GM21737 (cell line): ENCODE measurements around the gene ENPP7.

Experiments
- ATAC-seq: cut with Tn5 transposase; IDR thresholded peaks from one replicate; pipeline ENCODE4 v1.9.1; 2021; ENCODE audit warnings: mild to moderate bottlenecking, moderate library complexity; ENCODE audit not compliant: unreplicated experiment

The ENPP7 gene

DNA sequence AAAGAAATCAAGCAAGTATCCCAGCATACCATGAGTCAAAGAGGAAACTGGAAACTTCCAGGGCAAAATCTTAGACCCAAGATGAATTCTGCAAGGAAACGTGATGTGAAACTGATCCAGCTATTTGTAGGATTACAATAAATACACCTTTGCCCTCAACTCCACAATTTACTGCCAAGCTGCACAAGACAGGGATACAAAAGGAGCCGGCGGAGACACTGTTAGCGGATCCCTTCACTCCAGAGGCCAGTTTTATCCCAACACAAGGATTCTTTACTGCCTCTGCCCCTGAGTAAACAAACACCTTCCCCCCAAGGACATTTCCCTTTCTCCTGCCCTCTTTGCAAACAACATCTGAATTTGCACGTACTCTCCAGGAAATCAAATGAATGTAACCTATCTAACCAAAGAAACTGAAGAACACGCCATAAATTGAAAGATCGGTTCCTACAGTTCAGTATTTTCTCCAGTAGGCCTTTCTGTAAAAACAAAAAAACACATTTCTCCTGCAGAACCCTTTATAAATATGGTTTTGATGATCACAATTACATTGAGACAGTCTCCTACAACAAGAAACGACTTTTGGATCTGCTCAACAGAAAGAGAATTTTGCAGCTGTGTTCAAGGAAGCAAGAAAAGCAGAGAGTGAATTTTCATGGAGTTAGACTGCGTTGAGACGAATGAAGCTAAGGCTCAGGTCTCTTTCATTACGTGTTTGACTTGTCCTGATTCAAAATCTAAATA is 45.8 kb downstream of the ENPP7 start:
- ATAC-seq: no peak

DNA sequence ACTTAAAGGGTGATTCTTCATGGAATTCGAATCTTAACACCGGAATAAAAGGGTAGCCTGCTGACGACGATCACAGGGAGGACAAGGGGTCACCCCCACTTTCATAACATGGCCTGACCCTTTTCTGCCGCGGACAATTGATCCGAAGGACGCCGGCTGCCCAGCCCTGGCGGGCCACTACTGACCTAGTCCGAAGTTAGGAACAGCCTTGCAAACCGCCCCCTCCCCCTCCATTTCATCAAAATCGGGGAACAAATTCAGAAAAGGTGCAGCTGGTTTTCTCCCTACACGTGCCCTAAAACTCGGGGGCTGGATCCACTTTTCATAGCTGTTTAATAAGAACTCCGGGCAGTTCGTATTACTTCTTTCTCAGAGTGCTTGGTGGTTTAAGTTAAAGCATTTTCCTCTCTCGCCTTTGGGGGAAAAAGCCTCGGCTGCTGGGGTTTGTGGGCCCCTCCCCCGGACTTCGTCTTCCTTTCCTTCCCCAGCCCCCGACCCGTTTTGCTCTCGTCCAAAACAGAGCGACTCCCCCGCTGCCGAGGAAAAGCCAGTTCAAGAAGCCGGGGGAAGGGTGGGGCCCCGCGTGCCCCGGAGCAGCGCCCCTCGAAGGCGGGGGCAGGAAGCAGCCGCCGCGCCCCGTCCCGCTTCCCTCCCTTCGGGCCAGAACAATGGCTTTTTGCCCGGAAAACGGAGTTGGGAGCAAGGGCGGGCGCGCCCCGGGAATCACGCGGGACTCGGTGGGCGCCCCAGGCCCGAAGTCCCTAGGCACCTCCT is 46.6 kb downstream of the ENPP7 start:
- no peak for ATAC-seq

DNA sequence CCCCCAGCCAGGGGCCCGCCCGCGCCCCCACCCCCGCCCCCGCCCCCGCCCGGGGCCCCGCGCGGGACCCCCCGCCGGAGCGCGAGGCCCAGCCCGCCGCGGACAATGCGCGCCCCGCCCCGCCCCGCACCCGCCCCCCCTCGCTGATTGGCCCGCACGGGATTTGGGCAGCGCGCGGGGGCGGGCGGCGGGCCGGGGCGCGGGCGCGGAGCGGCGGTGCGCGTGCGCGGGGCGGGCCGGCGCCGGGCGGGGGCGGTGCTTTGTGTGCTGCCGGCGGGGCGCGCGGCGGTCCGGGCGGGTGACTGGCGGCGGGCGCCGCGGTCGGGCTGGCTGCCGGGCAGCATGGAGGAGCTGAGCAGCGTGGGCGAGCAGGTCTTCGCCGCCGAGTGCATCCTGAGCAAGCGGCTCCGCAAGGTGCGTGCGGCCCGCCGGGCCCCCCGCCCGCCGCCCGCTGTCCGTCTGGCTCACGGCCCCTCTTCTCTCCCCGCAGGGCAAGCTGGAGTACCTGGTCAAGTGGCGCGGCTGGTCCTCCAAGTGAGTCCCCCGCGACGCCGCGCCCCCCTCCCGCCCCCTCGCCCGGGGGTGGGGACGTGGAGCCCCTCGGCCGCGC is 47.3 kb downstream of the ENPP7 start, which contains the start of gene CBX2:
TSS of gene CBX2 (plus strand) at position 255 of the 610 bp plus-strand sequence. CDS start at position 343, 88 bp downstream.
- peak; percentile 54 for ATAC-seq

DNA sequence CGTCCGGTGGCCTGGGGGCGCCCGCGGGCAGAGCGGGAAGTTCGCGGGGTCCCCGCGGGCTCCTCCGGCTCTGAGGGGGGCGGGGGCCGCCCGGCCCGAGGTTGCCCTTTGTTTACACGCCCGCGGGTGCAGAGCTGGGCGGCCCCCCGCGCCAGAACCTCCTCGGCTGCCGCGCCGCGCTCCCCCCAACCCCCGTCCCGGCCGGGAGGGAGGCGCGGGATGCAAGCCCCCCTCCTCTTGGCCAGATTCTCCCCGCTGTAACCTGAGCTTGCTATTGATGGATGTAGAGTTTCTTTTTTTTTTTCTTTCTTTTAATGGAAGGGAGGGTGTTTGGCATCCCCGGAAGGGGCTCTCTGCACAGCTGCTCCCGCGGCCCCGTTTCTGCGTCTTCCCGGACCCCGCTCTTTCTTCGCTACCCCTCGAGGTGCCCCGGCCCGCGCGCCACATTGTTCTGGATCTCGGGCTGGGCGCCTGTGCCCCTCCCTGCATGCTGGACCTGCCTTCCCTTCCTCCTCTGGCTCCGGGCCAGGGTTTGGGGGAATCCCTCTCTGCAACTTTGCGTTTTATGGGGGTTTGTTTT is 47.9 kb downstream of the ENPP7 start:
- no peak for ATAC-seq

DNA sequence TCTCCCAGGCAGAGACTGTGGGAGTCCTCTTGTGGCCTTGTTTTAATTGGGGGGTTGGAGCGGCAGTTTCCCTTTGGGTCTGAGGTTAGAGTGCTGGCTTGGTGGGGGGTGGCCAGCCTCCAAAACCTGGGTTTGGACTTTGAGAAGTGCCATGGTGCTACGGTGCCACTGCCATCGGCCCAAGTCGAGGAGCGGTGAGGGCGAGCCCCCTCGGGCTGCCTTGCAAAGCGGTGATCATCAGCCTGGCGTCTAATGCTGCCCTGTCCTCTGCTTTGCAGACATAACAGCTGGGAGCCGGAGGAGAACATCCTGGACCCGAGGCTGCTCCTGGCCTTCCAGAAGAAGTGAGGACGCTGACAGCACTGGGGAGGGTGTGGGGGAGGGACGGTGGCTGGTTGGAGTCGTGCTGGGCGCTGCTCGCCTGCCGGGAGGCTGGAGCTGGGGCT is 48.4 kb downstream of the ENPP7 start:
- no peak for ATAC-seq

DNA sequence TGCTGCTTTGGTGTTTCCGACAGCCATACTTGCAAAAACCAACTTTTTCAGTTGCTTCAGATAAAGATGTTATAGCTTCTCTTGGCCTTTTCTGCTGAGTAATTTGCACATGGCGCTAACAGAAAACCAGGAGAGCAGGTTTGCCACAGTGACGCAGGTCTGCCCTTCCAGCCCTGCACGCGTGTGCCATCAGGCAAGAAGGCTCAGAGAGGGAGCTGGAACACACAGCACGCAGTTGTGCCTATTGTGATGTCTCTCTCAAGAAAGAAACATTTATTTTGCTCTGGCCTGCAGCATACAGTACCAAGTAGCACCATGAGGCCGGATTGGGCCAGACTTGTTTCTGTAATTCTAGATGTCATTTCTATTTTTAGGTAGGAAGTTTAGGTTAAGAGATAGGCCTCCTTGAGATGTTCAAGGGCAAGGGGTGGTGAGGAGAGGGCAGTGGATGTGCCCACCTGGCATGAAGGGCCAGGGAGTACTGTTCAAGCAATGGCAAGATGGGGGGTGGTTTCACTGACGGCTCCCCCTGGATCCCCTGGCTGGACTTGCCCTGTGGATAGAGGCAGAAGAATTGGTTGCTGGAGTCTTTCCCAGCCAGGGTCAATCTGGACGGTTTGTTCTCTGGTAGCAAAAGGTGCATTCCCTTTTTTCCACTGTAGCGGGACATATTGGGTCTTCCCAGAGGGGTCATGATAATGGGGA is 49.1 kb downstream of the ENPP7 start:
- ATAC-seq: no peak

DNA sequence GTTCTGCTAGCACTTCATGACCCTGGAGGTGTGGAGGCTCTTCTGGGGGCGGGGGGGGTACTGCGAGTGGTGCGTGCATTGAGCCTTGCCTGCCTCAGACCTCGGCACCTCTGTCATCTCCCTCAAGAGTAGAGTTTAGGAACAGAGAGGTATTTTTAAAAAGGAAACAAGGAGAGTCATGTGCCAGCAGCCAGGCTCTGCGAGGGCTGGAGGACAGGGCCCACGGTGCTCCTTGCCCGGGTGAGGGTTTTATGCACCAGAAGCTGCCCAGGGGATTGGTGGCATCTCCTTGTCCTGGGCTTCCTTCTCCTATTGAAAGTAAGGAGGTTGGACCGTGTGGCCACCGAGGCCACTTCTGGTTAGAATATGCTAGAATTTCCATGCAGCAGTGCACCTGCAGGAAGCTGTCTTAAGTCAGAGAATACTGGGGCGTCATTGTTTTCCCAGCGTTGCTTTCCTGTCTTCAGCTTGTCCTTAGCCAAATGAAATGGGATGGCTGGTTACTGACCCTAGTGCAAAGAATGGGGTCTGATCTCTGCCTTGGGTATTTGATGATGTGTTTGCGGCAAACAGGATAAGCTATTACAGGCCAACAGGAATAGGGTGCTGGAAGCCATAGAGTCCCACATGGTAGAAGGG is 50.4 kb downstream of the ENPP7 start:
- no peak for ATAC-seq

DNA sequence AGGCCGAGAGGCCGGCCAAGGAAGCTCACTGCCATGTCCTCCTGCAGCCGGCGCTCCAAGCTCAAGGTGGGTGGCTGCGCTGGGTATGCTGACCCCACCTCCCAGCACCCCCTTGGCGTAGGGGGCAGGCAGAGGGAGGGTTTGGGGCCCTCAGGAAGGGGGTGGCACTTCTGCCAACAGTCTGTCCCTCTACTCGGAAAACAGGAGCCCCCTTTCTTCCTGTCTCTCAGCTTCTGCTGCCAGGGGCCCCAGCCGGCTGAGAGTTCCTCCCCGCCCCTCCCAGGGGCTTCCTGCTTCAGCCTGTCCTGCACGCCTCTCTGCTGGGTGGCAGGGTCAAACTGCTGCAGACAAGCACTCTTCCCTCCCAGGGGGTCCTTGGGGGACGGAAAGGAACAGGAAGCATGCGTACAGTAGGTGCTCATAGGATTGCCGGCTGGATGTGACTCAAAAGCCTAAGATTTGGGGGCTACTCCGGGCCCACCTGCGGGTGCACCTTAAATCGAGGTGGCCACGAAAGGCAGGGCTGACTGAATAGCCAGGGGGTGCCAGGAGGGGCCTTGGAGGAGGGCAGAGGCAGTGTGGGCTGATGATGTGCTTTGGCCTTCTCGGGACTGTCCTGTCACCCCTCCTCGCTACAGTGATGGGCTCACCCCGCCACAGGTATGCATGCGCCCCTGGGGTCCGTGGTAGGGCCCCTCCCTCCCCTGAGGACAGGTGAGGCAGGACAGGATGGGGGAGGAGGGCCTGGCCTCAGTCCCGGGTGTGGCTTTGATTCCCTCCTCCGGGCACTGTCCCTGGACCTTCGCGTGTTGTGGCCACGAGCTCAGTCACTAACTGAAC is 51.2 kb downstream of the ENPP7 start:
- no peak for ATAC-seq

DNA sequence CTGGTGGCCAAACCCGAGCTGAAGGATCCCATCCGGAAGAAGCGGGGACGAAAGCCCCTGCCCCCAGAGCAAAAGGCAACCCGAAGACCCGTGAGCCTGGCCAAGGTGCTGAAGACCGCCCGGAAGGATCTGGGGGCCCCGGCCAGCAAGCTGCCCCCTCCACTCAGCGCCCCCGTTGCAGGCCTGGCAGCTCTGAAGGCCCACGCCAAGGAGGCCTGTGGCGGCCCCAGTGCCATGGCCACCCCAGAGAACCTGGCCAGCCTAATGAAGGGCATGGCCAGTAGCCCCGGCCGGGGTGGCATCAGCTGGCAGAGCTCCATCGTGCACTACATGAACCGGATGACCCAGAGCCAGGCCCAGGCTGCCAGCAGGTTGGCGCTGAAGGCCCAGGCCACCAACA is 53.1 kb downstream of the ENPP7 start:
- no peak for ATAC-seq

DNA sequence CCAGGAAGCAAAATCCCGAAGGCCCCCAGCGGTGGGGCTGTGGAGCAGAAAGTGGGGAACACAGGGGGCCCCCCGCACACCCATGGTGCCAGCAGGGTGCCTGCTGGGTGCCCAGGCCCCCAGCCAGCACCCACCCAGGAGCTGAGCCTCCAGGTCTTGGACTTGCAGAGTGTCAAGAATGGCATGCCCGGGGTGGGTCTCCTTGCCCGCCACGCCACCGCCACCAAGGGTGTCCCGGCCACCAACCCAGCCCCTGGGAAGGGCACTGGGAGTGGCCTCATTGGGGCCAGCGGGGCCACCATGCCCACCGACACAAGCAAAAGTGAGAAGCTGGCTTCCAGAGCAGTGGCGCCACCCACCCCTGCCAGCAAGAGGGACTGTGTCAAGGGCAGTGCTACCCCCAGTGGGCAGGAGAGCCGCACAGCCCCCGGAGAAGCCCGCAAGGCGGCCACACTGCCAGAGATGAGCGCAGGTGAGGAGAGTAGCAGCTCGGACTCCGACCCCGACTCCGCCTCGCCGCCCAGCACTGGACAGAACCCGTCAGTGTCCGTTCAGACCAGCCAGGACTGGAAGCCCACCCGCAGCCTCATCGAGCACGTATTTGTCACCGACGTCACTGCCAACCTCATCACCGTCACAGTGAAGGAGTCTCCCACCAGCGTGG is 53.7 kb downstream of the ENPP7 start:
- no peak for ATAC-seq

DNA sequence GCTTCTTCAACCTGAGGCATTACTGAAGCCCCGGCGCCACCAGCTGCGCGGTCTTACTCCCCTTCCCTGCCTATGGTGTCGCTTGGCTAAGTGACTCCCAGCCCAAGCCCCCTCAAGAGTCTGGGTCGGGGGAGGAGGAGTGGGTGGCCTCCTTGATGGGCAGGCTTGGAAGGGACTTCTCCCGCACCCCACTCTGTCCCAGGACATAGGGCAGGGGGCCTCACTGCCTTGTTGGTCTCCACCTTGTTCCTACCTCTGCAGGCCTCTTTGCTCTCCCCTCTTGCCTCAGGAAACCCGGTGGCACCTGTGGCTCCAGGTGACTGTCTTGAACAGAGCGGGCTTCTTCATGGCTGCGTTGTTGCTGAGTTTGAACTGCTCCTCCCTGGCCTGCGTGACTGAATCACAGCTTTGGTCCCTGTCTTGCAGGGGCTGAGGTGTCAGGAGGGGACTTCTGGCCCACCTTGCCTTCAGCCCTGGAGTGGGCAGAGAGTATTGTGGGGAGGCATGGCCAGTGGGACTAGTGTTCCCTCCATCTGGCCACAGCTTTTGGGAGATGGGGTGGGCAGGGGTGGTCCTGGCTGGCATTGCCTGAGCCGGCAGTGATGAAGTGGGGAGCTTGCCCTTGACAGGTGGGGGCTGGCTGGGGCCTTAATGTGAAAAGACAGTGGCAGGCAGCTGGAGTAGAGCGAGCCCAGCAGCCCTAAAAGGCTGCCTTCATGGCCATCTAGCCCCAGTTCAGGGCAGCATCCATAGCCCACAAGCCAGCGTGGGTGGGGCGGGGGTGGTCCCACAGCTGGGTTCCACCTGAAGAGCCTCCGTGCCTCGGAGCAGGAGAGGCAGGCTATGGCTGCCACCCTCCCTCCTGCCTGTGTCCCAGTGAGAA is 54.5 kb downstream of the ENPP7 start:
- ATAC-seq: no peak

DNA sequence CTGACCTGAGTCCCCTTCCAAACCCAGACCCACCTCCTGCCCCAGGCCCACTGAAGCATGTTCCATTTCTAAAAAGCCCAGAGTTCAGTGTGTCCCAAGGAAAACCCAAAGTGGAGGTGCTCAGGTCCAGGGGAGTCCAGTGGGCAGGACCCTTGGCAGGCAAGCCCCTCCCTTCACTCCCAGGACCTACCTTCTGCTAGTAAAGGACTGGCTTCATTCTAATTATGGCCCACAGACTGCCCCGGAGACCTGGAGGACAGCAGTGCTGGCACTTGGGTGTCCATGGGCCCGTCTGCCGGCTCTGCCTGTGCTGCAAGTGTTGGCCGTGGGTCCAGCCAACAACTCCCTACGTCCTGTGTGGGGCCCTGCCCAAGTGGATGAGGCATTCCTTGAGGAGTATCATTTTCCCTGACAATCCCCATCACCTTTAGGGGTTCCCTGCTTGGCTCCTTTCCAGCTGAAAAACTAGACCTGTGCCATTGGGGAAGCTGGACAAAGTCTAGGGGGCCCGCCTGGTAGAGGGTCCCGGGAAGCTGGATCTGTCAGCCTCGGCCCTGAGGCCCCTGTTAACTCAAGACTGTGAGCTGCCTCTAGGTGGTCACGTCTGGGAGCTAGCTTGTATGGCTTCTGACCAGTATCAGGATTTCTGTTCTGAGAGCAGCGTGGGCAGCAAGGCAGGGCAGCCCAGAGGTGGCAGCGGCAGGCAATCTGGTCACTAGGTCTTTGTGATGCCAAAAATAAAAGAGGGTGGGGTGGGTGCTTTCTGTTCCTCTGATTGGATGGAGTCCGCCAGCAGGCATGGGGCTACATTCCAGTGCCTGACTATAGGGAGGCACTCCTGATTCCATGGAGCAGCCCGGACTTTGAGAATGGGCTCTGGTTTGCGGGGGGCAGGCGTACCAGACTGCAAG is 55.4 kb downstream of the ENPP7 start:
- no peak for ATAC-seq

DNA sequence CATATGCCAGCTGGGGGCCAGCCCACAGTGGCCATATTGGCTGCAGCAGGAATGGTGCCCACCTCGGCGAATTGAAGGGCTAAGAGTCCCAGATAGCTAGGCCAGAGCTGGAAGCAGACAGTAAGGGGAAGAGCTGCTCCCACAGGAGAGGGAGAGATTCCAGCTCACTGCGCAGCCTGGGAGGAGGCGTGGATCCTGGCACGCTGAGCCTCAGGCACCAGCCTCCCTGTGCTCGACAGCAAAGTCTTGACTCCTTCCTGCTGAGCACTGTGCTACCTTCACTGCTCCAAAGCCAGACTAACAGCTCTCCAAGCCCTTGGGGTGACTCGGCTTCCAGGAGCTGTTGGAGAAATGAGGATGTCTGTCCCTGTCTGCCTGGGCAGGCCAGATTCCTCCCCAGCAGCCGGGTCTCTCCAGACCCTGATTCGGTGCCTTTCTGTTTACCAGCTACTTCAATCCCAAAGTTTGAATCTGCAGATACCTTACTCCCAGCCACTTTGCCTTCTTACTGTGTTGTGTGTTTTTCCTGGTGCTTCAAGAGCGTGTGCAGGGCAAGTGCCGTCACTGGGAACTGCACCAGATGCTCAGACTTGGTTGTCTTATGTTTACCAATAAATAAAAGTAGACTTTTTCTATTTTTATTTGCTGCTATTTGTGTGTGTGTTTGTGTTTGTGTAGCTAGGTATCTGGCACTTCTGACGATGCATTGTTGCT is 56.3 kb downstream of the ENPP7 start:
- no peak for ATAC-seq

DNA sequence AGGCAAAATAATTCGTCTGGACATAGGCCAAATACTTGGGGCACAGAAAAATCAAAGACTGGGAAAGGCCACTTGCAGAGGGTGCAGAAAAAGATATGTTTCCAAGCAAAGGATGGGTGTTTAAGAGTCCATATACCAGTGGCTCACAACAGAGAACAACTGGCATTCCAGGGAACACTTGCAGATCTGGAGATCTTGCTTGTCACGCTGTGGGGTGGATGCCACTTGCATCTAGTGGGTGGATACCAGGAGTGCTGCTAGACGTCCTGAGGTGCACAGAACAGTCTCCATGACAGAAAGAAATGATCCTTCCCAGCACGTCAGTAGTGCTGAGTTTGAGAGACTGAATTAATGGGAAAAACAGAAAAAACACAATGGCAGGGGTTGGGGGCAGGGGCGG is 57.7 kb downstream of the ENPP7 start:
- ATAC-seq: no peak

DNA sequence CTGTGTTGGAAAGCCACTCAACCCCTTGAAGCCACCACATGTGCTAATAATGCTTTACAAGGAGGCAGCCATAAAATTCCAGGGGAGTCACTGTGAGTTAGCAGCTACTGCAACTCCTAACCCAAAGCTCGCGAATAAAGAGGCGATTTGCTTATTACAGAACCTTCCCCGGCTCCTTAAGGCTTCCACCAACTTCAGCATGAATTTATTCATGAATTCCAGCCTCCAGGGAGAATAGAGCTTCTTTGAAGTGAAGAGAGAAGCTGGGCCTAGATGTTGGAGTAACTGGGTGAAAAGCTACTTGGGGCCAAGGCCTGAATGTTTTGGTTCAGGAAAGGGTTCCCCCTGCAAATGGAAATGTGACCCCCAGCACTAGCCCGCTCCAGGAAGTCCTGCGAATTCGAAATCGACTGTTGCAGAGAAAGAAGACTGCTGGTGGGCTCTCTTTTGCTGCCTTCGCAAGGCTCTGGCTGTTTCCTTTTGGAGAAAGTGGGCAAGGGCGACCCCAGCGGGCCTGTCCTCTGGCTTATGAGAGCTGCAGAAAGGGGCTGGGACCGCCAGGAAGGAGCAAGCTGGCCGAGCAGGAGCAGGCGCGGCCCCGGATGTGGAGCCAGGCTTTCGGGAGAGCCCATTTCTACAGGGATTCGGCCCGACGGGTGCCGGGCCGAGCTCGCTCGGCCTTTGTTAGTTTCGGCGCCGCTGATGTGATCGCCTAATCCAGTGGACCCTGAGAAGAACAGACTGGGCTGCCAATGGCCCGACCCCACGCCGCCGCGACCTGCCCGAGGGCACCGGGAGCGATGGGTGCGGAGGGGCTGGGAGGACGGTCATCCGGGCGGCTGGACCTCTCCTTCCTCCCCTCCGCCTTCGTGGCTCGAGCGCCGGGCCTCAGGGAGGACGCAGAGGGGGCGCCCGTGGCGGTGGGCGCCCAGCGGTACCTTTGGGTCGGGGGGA is 58.5 kb downstream of the ENPP7 start:
- no peak for ATAC-seq
